A549 treated with Mapracorat at 1 μM for 4 hours (cell line): ENCODE data around the gene PPP2R2C. TPM values are rescaled to one million over a fixed set of nuclear protein-coding genes. Genes with fewer than 3 reads are reported as not detected.

ENCODE experiments used
- total RNA-seq: library from RNA; stranded (reverse); fragments of 200-300 nt; extraction: Qiagen RNA extraction; gene quantifications from 5 replicates; pipeline ENCODE4 v1.2.3, GENCODE V29; 2022

PPP2R2C gene
- total RNA-seq, result 25.5 to 36.4 TPM (median 35.9 TPM) in 5 replicates

GRCh38 chr4:6472387-6473263 lies at the start of gene PPP2R2C:
PPP2R2C (minus strand) TSS chr4:6472614; CDS start chr4:6472229, 385 bp downstream.

Other genes starting within 250 kb of the PPP2R2C start
- 10.0 to 14.2 TPM (median 13.5 TPM) in 5 replicates for gene WFS1, start 202.8 kb downstream of the PPP2R2C start, total RNA-seq
- 8.4 to 11.0 TPM (median 9.6 TPM) in 5 replicates for gene MAN2B2, start 102.6 kb upstream of the PPP2R2C start, total RNA-seq
- gene MRFAP1, start 168.1 kb upstream of the PPP2R2C start, total RNA-seq, result 250 to 265 TPM (median 257 TPM) in 5 replicates
- gene S100P, start 221.3 kb upstream of the PPP2R2C start, total RNA-seq, result 54.2 to 116 TPM (median 104 TPM) in 5 replicates
- gene MRFAP1L1, start 237.3 kb upstream of the PPP2R2C start, total RNA-seq, result 32.2 to 34.7 TPM (median 33.5 TPM) in 5 replicates
- 13.5 to 18.5 TPM (median 17.4 TPM) in 5 replicates for gene BLOC1S4, start 243.6 kb upstream of the PPP2R2C start, total RNA-seq